Gastrocnemius medialis (tissue), 4 donors: ENCODE results near the gene CHCHD10.

Source experiments
- POLR2A ChIP-seq, 2 donors: fragments of 450-650 bp; IDR thresholded peaks; one replicate each; pipeline ENCODE4 v1.6.1; 2017; ENCODE audit warnings: antibody characterized with exemption in 2 of 2, mild to moderate bottlenecking in 2 of 2, moderate library complexity in 2 of 2
- TF ChIP-seq, protein P1 (sequence below), 5 experiments: fragments of 450-650 bp in 3 of 5; fragments of 200-600 bp in 2 of 5; sonication (generic) in 2 of 5; IDR thresholded peaks in 4 of 5; conservative IDR thresholded peaks in 1 of 5; 1 replicate in 4 of 5; 2 replicates in 1 of 5; pipeline ENCODE4 v1.5.1; 2016 to 2019; ENCODE audit warnings: antibody characterized with exemption in 5 of 5, mild to moderate bottlenecking in 3 of 5, moderate library complexity in 3 of 5

DNA sequence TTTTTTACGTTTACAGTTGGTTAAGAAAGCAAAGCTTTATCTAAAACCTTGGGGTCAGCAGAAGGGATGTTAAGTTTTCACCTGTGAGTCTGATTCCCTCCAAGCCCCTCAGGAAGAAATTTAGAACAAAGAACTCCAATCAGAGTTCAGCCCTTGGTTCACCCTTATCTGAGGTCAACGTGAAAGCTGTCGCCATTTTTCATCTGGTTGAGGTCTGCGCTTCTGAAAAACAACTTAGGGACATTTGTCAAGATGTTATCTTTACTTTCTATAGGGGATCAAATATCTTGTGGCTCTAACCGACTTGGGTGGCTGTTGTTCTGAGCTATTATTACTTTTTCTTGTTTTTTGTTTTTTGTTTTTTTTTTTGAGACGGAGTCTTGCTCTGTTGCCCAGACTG is 46.9 kb downstream of the CHCHD10 start:
- TF ChIP-seq, protein P1, sequence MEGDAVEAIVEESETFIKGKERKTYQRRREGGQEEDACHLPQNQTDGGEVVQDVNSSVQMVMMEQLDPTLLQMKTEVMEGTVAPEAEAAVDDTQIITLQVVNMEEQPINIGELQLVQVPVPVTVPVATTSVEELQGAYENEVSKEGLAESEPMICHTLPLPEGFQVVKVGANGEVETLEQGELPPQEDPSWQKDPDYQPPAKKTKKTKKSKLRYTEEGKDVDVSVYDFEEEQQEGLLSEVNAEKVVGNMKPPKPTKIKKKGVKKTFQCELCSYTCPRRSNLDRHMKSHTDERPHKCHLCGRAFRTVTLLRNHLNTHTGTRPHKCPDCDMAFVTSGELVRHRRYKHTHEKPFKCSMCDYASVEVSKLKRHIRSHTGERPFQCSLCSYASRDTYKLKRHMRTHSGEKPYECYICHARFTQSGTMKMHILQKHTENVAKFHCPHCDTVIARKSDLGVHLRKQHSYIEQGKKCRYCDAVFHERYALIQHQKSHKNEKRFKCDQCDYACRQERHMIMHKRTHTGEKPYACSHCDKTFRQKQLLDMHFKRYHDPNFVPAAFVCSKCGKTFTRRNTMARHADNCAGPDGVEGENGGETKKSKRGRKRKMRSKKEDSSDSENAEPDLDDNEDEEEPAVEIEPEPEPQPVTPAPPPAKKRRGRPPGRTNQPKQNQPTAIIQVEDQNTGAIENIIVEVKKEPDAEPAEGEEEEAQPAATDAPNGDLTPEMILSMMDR (IDR thresholded peaks at IDR 0.05 in 4 of 5, conservative IDR thresholded peaks at IDR 0.05 in 1 of 5) = no peak
- TF ChIP-seq POLR2A (IDR thresholded peaks at IDR 0.05) = no peak
